ENCODE measurements around the gene SLC16A13.
"Not testable (repeated sequence)": the region's sequence is repeated elsewhere in the genome, so short reads cannot be mapped to it uniquely, and the experiment has no call there.

DNA sequence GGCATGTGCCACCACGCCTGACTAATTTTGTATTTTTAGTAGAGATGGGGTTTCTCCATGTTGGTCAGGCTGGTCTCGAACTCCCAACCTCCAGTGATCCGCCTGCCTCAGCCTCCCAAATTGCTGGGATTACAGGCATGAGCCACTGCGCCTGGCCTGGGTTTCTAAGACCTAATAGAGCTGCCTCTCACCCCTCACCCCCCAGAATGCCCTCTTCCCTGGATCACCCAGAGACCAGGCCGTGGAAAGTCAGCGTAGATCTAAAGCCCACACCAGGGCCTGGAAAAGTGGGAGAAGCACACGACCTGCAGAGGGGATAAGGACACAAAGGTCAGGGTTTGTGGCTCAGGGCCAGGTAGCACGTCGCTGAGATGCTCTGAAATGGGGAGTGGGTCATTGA, 14.8 kb downstream of the SLC16A13 start:
- TF ChIP-seq CTCF, POLR2A, POLR2AphosphoS5 (IDR thresholded peaks at IDR 0.05): not testable (repeated sequence)

Measured in upper lobe of left lung (tissue), 4 donors.